ENCODE measurements around the gene EPHB1.

EPHB1 gene

GRCh38 chr3:134809427-134810051 is 14.5 kb downstream of the EPHB1 start:
- no peak for DNase-seq

- DNase-seq, result no peak
These were observed 15.0 kb downstream of the EPHB1 start for GRCh38 chr3:134810052-134810435.

GRCh38 chr3:134810850-134811249 is 15.8 kb downstream of the EPHB1 start:
- DNase-seq, result no peak

- DNase-seq, result no peak
These were observed 18.6 kb downstream of the EPHB1 start for GRCh38 chr3:134813618-134814017.

- no peak for DNase-seq
These were observed 20.5 kb downstream of the EPHB1 start for GRCh38 chr3:134815519-134815918.

GRCh38 chr3:134816623-134817022 is 21.6 kb downstream of the EPHB1 start:
- DNase-seq, result no peak

- no peak for DNase-seq
These were observed 22.2 kb downstream of the EPHB1 start for GRCh38 chr3:134817297-134817696.

GRCh38 chr3:134820994-134821393 is 25.9 kb downstream of the EPHB1 start:
- no peak for DNase-seq

GRCh38 chr3:134822090-134822489 is 27.0 kb downstream of the EPHB1 start:
- DNase-seq, result no peak

- DNase-seq, result no peak
These were observed 28.6 kb downstream of the EPHB1 start for GRCh38 chr3:134823679-134824078.

- DNase-seq, result no peak
These were observed 29.7 kb downstream of the EPHB1 start for GRCh38 chr3:134824791-134825190.

- DNase-seq, result no peak
These were observed 32.2 kb downstream of the EPHB1 start for GRCh38 chr3:134827213-134827612.

- DNase-seq, result no peak
These were observed 34.7 kb downstream of the EPHB1 start for GRCh38 chr3:134829721-134830120.

GRCh38 chr3:134832585-134832984 is 37.5 kb downstream of the EPHB1 start:
- no peak for DNase-seq

- DNase-seq, result no peak
These were observed 38.5 kb downstream of the EPHB1 start for GRCh38 chr3:134833453-134834163.

GRCh38 chr3:134836921-134837320 is 41.9 kb downstream of the EPHB1 start:
- no peak for DNase-seq

- no peak for DNase-seq
These were observed 43.5 kb downstream of the EPHB1 start for GRCh38 chr3:134838599-134838998.

- DNase-seq, result no peak
These were observed 44.4 kb downstream of the EPHB1 start for GRCh38 chr3:134839422-134839821.

GRCh38 chr3:134839990-134840389 is 44.9 kb downstream of the EPHB1 start:
- no peak for DNase-seq

- DNase-seq, result no peak
These were observed 45.4 kb downstream of the EPHB1 start for GRCh38 chr3:134840459-134840858.

- DNase-seq, result no peak
These were observed 51.0 kb downstream of the EPHB1 start for GRCh38 chr3:134846084-134846483.

- peak; percentile 97 for DNase-seq
These were observed 51.9 kb downstream of the EPHB1 start for GRCh38 chr3:134846911-134847317.

GRCh38 chr3:134847349-134847748 is 52.3 kb downstream of the EPHB1 start:
- DNase-seq, result peak; percentile 10

GRCh38 chr3:134849561-134849960 is 54.5 kb downstream of the EPHB1 start:
- DNase-seq, result no peak

GRCh38 chr3:134850761-134851160 is 55.7 kb downstream of the EPHB1 start:
- no peak for DNase-seq
